MM.1S (cell line): Measurements from ENCODE around the gene GABRD.

ENCODE experiments used
- EZH2phosphoT487 ChIP-seq: fragments of 300-600 bp; sonication (generic); IDR thresholded peaks from 2 replicates; pipeline ENCODE4 v1.6.1; 2018; ENCODE audit warnings: antibody characterized with exemption, low read length
- TF ChIP-seq, protein P1 (sequence below): fragments of 300-600 bp; sonication (generic); IDR thresholded peaks from 2 replicates; pipeline ENCODE4 v1.5.1; 2016; ENCODE audit warnings: antibody characterized with exemption, low read length, mixed read lengths

DNA sequence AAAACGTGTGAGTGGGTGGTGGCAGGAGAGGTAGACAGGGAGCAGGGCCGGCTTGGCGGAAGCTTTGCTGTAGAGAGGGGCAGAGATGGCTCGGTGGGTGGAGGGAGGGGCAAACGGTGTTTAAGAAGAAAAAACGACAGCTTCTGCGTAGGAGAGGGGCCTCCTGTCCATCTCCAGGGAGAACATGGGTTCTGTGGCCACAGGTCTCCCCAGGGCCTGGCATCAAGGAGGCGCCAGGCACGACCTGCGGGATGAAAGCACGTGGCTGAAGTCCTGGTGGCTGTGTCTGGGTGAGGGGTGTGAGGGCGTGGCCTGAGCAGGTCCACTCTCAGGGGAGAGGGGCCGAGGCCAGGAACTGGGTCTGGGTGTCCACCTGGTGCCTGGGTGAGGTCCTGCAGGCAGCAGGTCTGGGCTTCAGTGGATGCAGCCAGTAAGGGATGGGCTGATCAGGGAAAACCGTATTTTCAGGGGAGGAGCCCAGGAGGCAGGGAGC, 30.1 kb downstream of the GABRD start:
- TF ChIP-seq, protein P1, sequence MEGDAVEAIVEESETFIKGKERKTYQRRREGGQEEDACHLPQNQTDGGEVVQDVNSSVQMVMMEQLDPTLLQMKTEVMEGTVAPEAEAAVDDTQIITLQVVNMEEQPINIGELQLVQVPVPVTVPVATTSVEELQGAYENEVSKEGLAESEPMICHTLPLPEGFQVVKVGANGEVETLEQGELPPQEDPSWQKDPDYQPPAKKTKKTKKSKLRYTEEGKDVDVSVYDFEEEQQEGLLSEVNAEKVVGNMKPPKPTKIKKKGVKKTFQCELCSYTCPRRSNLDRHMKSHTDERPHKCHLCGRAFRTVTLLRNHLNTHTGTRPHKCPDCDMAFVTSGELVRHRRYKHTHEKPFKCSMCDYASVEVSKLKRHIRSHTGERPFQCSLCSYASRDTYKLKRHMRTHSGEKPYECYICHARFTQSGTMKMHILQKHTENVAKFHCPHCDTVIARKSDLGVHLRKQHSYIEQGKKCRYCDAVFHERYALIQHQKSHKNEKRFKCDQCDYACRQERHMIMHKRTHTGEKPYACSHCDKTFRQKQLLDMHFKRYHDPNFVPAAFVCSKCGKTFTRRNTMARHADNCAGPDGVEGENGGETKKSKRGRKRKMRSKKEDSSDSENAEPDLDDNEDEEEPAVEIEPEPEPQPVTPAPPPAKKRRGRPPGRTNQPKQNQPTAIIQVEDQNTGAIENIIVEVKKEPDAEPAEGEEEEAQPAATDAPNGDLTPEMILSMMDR = no peak
- TF ChIP-seq EZH2phosphoT487 = no peak
